Anterior cingulate cortex (tissue), 58 donors: ENCODE data around the gene GOLGA8B.
"Not testable (repeated sequence)": the region's sequence is repeated elsewhere in the genome, so short reads cannot be mapped to it uniquely, and the experiment has no call there.

Experiments used
- DNase-seq, 58 donors: peaks; one replicate each; lab custom pipeline; 2025; lab: John Stamatoyannopoulos, UW

Gene GOLGA8B

GRCh38 chr15:34598799-34599585 lies 15.5 kb upstream of the GOLGA8B start:
- no peak for DNase-seq

GRCh38 chr15:34597316-34597715 lies 13.9 kb upstream of the GOLGA8B start:
- no peak for DNase-seq

GRCh38 chr15:34594361-34594760 lies 10.9 kb upstream of the GOLGA8B start:
- no peak for DNase-seq

GRCh38 chr15:34591306-34591705 lies 7.9 kb upstream of the GOLGA8B start:
- DNase-seq: no peak

- peak in 37 of 58 donors; percentile 6 to 75 (median 41) for DNase-seq
Measured at GRCh38 chr15:34588046-34588674, 4.7 kb upstream of the GOLGA8B start.

- not testable (repeated sequence) for DNase-seq
Measured at GRCh38 chr15:34585966-34586365, 2.5 kb upstream of the GOLGA8B start.

GRCh38 chr15:34584996-34585395 lies 1.5 kb upstream of the GOLGA8B start:
- no peak for DNase-seq

GRCh38 chr15:34584330-34584668 lies 848 bp upstream of the GOLGA8B start:
- peak in 1 of 58 donors; percentile 17 for DNase-seq

- peak in 3 of 58 donors; percentile 23 to 46 (median 23) for DNase-seq
Measured at GRCh38 chr15:34582461-34583371, 735 bp downstream of the GOLGA8B start.

GRCh38 chr15:34581687-34582460 lies 1.6 kb downstream of the GOLGA8B start:
- DNase-seq: peak in 1 of 58 donors; percentile 10

GRCh38 chr15:34581043-34581365 lies 2.4 kb downstream of the GOLGA8B start:
- no peak for DNase-seq

- peak in 16 of 58 donors; percentile 4 to 66 (median 27) for DNase-seq
Measured at GRCh38 chr15:34580251-34581042, 3.0 kb downstream of the GOLGA8B start.

- DNase-seq: no peak
Measured at GRCh38 chr15:34578283-34578674, 5.2 kb downstream of the GOLGA8B start.

GRCh38 chr15:34577658-34578282 lies 5.7 kb downstream of the GOLGA8B start:
- not testable (repeated sequence) for DNase-seq

GRCh38 chr15:34575035-34575434 lies 8.4 kb downstream of the GOLGA8B start:
- DNase-seq: not testable (repeated sequence)

GRCh38 chr15:34572921-34573320 lies 10.5 kb downstream of the GOLGA8B start:
- DNase-seq: not testable (repeated sequence)

GRCh38 chr15:34572019-34572641 lies 11.3 kb downstream of the GOLGA8B start:
- DNase-seq: not testable (repeated sequence)

- DNase-seq: not testable (repeated sequence)
Measured at GRCh38 chr15:34569670-34570396, 13.6 kb downstream of the GOLGA8B start.
